ENCODE measurements around the gene ZNF792.
"Not testable (repeated sequence)": the region's sequence is repeated elsewhere in the genome, so short reads cannot be mapped to it uniquely, and the experiment has no call there.

The ZNF792 gene

DNA sequence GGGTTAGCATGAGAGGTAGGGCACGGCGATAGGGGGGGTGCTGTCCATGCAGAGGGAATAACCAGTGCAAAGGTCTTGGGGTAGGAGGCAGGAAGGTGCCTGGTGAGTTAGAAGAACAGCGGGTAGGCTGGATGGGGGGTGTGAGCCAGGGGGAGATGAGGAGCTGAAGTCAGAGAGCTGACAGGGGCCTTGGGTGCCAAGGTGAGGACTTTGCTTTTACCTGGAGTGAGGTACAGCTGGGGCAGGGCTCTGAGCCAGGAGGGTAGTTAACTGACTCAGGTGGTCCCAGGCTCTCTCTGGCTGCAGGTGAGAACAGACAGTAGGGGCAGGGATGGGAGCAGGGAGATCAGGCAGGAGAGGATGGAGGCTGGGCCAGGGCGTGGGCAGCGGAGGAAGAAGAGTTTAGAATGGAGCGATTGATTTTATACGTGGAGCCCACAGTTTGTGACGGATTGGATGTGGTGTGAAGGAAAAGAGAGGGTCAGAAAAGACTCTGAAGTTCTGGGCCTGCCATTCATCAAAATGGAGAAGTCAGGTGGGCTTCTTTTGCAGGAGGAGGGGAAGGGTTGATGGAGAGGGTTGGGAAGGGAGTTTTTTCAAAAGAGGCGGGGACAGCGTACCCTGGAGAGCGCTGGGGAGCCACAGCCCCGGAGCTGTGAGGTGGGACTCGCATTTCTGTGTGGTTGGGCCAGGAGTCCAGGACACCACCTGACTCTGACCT is 34.9 kb upstream of the ZNF792 start:
- DNase-seq, result no peak

DNA sequence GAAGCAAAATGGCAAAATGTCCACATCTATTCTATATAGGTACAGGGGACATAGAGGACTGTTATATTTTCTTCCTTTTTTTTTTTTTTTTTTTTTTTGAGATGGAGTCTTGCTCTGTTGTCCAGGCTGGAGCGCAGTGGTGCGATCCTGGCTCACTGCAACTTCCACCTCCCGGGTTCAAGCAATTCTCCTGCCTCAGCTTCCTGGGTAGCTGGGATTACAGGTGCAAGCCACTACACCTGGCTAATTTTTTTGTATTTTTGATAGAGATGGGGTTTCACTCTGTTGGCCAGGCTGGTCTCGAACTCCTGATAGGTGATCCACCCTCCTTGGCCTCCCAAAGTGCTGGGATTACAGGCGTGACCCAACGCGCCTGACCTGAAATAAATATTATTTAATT is 34.2 kb upstream of the ZNF792 start:
- not testable (repeated sequence) for DNase-seq

GRCh38 chr19:34997071-34997617 is 33.1 kb upstream of the ZNF792 start:
- DNase-seq, result no peak

GRCh38 chr19:34995551-34995950 is 31.5 kb upstream of the ZNF792 start:
- DNase-seq, result no peak

DNA sequence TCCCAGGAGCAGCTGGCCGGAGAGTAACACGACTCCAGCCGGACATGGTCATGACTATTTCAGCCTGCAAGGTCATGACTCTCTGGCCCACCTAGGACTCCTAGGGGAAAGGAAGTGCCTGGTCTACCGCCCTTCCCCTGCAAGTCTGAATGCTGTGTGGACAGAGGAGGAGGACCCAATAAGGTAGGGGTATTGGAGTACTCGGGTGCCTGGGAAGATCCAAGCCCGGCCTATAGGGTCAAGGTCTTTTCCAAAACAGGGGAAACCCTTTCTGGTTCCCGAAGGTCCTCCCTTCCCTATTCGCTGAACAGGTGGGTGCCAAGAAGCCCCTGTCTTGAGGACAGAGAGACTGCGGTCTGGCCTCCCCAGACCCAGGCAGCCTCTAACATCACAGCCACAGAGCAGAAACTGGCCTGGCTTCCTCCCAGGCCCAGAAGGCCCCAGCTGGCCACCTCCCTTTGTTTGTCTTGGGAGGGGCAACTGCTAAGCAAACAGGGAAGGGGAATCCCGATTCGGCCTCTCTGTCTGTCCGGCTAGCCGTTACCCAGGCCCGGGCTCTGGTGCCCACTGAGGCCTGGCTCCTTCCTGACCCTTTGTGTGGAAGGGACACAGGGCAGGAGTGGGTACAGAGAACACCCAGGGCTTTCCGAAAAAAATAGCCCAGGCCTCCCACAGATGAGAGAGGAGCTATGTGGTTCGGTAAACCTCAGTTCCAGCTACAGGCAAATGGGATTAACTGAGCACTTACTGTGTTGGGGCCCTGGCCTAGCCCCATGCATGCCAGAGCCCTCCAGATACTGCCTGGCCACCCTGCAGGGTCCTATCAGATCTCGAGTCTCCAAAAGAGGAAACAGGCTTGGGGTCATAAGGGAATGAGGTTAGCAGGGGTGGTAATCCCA is 30.9 kb upstream of the ZNF792 start:
- DNase-seq, result no peak

- no peak for DNase-seq
Observed at GRCh38 chr19:34994286-34994642, 30.2 kb upstream of the ZNF792 start.

- DNase-seq, result not testable (repeated sequence)
Observed at GRCh38 chr19:34992582-34992981, 28.6 kb upstream of the ZNF792 start.

DNA sequence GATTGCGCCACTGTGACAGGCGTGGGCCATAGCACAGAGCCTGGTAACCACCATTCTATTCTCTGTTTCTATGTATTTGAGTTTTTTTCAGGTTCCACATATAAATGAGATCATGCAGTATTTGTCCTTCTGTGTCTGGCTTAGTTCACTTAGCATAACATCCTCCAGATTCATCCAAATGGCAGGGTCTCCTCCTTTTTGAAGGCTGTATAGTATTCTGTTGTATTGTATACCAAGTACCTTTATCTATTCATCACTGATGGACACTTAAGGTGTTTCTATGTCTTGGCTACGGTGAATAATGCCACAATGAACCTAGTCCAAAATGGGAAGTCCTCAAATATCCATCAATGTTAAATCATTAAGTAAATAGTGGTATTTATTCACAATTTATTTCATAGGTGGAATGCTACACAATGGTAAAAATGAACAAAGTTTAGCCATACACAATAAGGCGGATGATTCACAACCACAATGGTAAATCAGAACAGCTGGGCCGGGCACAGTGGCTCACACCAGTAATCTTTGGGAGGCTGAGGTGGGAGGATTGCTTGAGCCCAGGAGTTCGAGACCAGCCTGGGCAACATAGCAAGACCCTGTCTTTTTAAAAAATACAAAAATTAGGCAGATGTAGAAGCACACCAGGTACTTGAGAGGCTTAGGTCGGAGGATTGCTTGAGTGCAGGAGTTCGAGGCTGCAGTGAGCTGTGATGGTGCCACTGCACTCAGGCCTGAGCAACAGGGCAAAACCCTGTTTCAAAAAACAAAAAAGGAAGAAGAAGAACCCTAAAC is 27.7 kb upstream of the ZNF792 start:
- no peak for DNase-seq

GRCh38 chr19:34990578-34991192 is 26.7 kb upstream of the ZNF792 start:
- peak; percentile 31 for DNase-seq

- DNase-seq, result no peak
Observed at GRCh38 chr19:34989298-34989697, 25.3 kb upstream of the ZNF792 start.

- no peak for DNase-seq
Observed at GRCh38 chr19:34988119-34988518, 24.1 kb upstream of the ZNF792 start.

- no peak for DNase-seq
Observed at GRCh38 chr19:34985249-34986022, 21.4 kb upstream of the ZNF792 start.

DNA sequence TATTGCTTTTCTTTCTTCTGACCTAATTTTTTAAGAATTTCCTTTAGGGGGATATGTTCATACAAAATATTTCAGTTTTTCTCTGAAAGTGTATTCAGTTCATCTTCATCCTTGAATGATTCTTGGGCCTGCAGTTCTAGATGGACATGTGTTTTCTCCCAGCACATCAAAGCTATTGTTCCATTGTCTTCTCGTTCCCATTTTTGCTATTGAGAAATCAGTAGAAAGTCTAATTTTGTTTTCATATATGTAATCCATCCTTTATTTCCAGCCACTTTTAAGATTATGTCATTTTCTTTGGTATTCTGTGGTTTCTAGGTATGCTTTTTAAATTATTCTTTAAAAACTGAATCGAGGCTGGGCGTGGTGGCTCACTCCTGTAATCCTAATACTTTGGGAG is 20.3 kb upstream of the ZNF792 start:
- no peak for DNase-seq

- DNase-seq, result no peak
Observed at GRCh38 chr19:34983786-34984185, 19.8 kb upstream of the ZNF792 start.

GRCh38 chr19:34982275-34982674 is 18.2 kb upstream of the ZNF792 start:
- no peak for DNase-seq

DNA sequence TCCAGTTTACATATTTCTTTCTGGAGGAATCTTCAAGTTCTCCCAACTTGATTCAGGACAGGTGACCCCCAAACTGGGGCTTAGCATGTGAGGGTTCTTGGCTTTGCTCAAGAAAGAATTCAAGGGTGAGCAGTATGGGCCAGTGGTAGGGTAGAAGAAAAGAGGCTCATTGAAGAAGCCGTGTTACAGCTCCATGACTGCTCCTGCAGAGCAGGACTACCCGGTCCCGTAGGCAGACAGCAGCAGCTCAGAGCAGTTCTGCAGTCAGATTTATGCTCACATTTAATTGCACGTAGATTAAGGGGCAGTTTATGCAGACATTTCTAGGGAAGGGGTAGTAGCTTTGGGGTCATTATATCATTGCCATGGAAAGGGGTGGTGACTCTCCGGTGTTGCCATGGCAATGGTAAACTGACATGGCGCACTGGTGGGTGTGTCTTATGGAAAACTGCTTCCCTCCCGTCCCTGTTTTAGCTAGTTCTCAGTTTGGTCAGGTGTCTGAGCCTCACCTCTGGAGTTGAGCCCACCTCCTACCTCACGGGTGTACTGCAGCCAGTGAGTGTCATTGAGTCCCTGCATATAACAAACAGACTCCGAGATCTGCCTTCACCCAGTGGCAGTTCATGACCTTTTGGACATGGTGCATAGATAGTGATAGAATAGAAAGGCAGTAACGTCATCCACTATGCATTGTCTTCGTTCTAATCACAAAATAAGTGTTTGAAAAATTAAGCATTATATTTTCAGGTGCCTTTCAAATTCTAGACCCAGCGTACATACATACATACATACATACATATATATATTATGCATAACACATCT is 16.0 kb upstream of the ZNF792 start:
- DNase-seq, result no peak

DNA sequence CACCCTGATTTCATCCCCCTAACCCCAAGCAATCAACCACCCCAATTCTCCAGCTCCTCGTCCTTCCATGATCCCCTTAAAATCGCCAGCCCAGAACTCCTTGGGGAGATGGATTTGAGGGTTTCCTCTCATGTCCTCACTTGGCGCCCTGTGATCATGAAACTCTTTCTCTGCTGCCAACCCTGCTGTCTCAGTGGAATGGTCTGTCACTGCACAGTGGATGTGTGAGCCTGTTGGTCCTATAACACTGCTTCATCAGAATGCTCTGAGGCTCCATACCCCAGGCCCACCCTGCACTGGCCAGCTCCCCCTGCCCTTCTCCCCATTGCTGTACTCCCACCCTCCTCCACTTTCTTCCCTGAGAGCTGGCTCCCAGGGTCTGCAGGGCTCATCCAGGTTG is 12.6 kb upstream of the ZNF792 start:
- no peak for DNase-seq

DNA sequence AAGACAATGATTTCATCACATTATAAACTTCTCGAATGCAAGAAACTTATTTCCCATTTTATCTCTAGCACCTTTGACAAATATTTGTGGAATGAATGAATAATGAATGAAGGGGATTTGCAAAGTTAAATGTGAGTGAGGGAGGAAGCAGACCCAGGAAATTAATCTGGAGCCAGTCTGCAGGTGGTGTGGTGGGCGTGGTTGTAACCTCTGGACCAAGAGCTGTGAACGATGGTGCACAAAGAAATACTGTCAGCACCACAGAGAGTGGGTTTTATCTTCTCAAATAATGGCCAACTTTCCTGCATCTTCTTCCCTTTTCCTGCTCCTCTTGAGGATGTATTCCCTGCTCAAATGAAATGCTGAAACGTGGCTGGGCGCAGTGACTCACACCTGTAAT is 11.0 kb upstream of the ZNF792 start:
- DNase-seq, result no peak

DNA sequence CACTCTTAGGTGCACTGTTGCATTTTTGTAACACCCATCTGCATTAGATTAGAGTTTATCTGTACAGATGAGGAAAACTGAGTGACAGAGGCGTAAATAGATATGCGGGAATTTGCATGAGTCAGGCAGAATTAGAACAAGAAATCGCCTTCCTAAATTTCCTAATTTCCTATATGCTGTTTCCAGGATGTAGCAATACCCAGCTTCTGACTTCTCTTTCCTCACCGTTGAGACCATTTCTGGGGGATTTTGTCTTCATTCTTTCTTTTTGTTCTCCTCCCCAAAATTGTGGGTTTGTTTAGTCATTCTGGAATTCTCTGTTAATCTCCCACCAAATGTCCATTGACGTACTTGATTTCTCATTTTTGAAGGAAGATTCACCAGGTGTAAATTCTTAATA is 10.6 kb upstream of the ZNF792 start:
- DNase-seq, result no peak

DNA sequence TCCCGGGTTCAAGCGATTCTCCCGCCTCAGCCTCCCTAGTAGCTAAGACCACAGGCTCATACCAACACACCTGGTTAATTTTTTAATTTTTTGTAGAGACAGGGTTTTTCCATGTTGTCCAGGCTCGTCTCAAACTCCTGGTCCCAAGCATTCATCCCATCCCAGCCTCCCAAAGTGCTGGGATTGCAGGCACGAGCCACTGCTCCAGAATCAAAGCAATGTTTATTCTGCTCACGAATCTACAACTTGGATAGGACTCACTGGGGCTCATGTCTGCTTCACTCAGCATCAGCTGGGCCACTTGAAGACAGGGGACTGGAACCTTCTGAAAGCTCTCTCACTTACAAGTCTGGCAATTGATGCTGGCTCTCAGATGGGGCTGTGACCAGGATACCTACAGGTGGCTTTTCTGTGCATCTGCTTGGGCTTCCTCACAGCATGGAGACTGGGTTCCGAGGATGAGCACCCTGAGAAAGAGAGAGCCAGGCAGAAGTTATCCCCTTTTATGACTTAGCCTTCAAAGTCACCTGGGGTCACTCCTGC is 8.2 kb upstream of the ZNF792 start:
- no peak for DNase-seq

Data from activated CD4-positive, alpha-beta T cell treated with anti-CD3 and anti-CD28 coated beads, Interleukin-2, amount 50 U/mL, for 16 hours (primary cell).